NCI-H345 (cell line): ENCODE results near the gene ZFYVE28.
"Not testable (repeated sequence)": the region's sequence is repeated elsewhere in the genome, so short reads cannot be mapped to it uniquely, and the experiment has no call there.

Experiments used
- DNase-seq: peaks from one replicate; lab custom pipeline; 2025; lab: John Stamatoyannopoulos, UW

ZFYVE28 gene

GRCh38 chr4:2248044-2248780, 170.2 kb downstream of the ZFYVE28 start:
- no peak for DNase-seq

GRCh38 chr4:2247128-2248043, 171.1 kb downstream of the ZFYVE28 start:
- no peak for DNase-seq

- DNase-seq, result no peak
These were observed 171.9 kb downstream of the ZFYVE28 start for GRCh38 chr4:2246384-2247127.

- no peak for DNase-seq
These were observed 172.6 kb downstream of the ZFYVE28 start for GRCh38 chr4:2245787-2246275.

- no peak for DNase-seq
These were observed 173.2 kb downstream of the ZFYVE28 start for GRCh38 chr4:2245057-2245786.

GRCh38 chr4:2243681-2244380, 174.6 kb downstream of the ZFYVE28 start:
- DNase-seq, result no peak

- DNase-seq, result peak; percentile 94
These were observed 176.8 kb downstream of the ZFYVE28 start, which contains the start of the genes HAUS3 and POLN for GRCh38 chr4:2241410-2242353. TSS of gene HAUS3 (minus strand) at chr4:2242121. CDS start at chr4:2240946, 1,175 bp downstream. TSS of gene POLN (minus strand) at chr4:2242121. CDS start at chr4:2229231, 12,890 bp downstream.

- DNase-seq, result no peak
These were observed 177.4 kb downstream of the ZFYVE28 start for GRCh38 chr4:2241003-2241402.

- DNase-seq, result no peak
These were observed 181.3 kb downstream of the ZFYVE28 start for GRCh38 chr4:2236944-2237666.

GRCh38 chr4:2231082-2231481, 187.4 kb downstream of the ZFYVE28 start:
- no peak for DNase-seq

GRCh38 chr4:2226261-2226660, 192.2 kb downstream of the ZFYVE28 start:
- DNase-seq, result no peak

- no peak for DNase-seq
These were observed 195.6 kb downstream of the ZFYVE28 start for GRCh38 chr4:2222838-2223237.

GRCh38 chr4:2221378-2221777, 197.1 kb downstream of the ZFYVE28 start:
- not testable (repeated sequence) for DNase-seq

GRCh38 chr4:2220016-2220630, 198.3 kb downstream of the ZFYVE28 start:
- peak; percentile 63 for DNase-seq
